GM19452 (cell line): ENCODE measurements around the gene MB.
"Not testable (repeated sequence)": the region's sequence is repeated elsewhere in the genome, so short reads cannot be mapped to it uniquely, and the experiment has no call there.

ENCODE experiments used
- ATAC-seq: cut with Tn5 transposase; IDR thresholded peaks from one replicate; pipeline ENCODE4 v1.9.1; 2021; ENCODE audit not compliant: unreplicated experiment

MB gene

DNA sequence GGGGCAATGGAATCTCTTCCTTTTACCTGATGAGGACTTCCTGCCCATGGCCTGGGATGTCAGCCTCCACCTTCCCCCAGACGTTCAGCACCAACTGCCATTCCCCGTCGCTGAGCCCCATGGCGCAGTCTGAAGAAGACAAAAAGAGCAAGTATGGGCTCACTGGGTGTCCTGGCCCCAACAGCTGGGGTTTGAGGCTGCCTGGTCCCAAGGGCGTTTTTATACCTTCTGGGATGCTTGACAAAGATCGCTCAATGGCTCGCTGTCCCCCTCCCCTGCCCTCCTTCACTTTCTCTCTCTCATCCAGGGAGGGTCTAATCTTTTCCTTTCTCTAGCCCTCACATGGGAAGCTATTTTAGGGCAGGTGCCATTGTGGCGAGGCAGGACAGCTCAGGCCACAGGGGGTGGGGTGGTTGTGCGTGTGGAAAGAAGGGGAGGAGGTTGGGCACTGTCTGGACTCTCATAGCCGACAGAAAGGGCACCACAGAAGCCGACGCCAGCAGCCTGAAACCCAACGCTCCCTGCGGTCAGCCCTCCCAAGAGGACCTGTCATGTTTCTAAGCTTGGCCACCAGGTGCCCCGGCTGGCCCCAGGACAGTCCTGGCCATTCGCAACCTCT lies at the start of gene MB:
Gene MB, minus strand, starts transcription at position 193 of the 619 bp plus-strand sequence. Its CDS starts 72 bp downstream, at position 121.
- no peak for ATAC-seq

DNA sequence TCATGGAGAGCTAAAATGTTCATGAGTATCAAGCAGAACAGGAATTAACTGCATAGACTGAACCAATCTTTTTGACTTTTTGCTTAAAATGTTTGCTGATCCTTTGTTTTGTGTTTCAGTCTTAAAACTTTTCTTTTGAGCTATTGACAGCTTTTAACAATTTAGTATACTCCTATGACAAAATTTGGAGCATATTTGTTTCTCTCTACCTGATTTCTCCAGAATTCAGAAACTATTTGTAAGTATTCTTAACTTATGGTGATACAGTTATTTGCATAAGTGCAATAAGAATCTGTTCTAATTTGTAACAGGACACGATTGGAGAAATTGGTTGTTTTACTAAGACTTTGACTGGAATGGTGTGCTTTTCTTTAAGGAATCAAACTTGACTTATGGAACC lies 49.6 kb upstream of the MB start:
- ATAC-seq, result not testable (repeated sequence)

DNA sequence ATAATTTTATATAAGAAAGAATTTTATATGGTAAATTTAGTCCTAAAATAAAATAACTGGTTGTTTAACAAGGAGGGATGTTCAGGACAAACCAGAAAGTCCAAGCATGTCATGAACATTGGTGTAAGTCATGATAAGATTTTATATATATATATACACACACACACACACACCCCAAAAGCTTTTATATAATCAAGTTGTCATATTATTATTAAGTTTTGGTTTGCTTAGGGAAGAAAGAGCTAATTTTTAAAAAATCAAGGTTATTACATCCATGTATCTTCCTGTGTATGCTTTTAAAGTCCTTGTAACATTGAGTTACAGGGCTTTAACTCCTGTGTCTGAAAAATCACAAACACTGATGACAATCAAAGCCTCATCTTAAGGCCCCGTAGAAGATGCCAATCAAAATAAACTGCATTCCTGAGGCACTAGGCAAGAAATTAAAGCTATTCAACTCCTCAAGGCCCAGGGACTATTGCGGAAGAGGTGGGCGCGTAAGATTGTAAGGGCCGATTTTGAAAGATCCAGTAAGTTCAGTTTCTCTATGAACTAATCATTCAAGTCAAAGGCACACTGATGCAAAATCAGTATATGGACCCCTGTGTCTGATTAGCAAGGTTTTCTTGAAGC lies 47.9 kb upstream of the MB start:
- ATAC-seq, result no peak

DNA sequence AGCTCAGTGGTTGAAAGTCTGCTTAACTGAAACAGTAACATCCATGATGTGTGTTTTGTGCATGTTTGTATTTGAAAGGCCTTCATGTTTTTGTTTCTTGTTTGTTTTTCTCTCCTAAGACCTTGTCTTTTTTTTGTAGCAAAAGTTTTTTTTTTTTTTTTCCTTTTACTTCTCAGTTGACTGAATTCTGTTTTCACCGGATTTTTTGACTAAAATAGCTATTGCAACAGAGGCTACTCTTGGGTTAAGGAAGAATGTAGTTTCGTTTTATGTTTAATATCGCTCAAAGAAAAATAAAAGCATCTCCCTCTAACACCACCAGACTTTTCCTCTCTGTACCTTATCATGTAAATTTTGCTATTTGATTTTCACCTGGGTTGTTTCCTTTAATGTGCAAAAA lies 46.2 kb upstream of the MB start:
- no peak for ATAC-seq

DNA sequence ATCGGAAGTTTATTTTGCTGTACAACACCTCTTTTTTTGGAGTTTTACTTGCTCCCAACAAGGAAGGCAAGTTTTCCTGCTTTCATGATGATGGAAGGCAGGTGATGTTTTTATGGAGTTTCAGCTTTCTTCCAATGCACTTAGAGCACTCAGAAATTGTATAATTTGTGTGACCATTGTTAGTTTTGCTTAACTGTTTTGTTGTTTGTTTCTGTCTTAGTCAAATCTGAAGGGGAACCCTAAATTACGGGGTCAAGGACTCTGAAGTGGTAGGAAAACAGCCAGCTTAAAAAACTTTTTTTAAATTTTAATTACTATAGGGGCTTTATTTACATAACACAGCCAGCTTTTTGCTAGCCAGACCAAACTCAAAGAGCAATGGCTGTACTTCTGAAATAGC lies 45.8 kb upstream of the MB start:
- no peak for ATAC-seq

DNA sequence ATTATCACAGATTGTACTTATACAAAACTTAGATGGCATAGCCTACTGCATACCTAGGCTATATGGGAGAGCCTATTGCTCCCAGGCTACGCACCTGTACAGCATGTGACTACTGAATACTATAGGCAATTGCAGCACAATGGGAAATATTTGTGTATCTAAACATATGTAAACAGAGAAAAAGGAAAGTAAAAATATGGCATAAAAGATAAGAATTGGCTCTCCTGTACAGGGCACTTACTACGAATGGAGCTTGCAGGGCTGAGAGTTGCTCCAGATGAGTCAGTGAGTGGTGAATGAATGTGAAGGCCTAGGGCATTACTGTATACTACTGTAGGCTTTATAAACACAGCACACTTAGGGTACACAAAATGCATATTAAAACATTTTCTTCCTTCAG lies 44.3 kb upstream of the MB start:
- no peak for ATAC-seq

DNA sequence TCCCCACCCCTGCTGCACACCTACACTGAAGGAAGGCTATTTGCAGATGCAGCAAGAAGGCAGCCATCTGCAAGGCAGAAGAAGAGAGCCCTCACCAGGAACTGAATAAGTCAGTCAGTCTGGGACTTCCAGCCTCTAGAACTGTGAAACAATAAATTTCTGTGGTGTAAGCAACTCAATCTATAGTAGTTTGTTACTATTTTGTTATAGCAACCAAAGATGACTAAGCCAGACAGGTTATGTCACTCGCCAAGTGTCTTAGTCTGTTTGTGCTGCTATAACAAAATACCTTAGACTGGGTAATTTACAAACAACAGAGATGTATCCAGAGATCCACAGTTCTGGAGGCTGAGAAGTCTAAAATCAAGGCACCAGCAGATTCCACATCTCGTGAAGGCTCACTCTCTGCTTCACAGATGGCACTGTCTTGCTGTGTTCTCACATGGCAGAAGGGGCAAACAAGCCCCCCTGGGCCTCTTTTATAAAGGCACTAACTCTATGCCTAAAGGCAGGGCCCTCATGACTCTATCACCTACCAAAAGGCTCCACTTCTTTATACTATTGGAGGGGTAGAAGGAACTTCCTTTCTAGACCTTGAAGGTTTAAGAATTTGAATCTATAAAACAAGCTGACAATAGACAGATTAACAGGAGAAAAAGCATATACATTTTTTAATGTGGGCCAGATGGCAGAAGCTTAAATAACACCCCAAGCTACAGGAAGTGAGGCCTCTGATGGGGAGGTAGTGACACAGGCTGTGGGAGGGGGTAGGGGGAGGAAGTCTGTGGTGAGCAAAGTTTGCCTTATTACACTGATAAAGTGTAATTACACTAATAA lies 43.4 kb upstream of the MB start:
- no peak for ATAC-seq

DNA sequence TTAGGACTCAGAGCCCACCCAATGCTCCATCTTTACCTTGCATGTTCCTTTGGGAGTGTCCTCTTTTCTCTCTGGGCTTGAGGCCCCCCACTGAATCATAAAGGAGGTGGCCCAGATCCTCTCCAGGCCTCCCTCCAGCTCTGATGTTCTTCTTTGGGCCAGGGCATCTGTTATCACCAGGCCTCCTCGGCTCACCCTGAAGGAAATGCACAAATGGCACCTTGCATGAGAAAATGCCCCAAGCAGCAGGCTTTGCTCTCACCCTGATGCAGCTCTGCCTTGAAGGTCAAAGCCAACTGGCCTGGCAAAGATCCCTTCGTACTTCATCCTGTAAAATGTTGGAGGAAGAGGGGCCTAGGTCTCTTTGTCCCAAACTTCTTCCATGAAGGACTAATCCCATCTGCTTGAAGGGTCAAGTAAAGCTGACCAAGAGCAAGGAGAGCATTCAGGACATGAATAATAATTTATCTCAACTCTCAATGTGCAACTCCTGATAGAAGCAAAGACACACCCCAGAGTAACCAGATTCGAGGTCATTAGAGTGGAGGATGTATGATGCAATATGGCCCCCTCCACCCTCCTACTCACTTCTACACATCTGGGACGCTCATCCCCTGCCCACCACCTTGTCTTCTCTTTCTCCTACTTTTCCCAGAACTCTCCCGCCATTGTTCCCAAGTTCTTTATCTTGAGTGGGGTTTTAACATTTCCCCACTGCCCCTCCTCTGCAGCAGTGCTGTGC lies 40.6 kb upstream of the MB start:
- no peak for ATAC-seq

DNA sequence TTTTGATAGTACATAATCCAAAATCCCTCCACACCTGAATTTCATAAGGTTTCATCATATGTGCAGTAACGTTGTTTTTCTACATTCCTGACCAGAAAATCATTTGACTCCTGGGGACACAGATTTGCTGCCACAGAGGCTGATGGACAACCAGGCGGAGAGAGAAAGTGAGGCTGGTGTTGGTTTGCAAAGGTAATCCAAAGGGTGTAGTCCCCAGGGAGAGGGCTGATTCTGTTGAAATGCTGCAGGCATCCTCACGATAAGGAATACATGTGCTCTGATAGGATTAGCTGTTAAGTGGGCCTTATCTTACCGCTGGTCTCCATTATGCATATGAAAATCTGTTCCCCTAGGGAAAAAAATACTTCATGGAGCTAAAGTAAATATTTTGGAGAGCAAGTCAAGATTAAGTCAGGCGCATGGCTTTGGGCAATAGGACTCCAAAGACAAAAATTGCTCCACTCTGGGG lies 39.2 kb upstream of the MB start:
- ATAC-seq, result no peak

DNA sequence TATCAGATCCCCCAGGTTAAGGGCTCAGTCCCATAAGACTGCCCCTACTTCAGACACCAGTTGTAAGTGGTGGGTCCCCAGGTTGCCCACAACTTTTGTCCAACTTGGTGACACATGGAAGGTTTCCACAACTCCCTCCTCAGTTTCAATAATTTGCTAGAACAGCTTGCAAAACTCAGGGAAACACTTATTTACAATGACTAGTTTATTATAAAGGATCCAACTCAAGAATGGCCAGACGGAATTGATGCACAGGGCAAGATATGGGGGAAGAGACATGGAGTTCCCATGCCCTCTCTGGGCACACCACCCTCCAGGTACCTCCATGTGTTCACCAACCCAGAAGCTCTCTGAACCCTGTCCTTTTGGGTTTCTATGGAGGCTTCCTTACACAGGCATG lies 36.7 kb upstream of the MB start:
- no peak for ATAC-seq

DNA sequence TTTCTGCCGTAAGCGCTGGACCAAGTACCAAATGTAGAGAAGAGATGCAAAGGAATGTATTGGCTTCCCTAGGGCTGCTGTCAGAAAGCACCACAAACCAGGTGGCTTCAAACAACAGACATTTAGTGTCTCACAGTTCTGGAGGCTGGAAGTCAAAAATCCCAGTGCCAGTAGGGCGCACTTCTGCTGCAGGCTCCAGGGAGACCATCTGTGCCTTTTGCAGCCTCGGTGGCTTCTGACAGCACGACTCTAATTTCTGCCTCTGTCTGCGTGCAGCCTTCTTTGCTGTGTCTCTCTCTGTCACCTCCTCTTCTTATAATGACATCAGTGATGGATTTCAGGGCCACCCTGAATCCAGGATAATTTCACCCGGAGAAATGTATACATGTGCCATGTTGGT lies 34.0 kb upstream of the MB start:
- no peak for ATAC-seq

DNA sequence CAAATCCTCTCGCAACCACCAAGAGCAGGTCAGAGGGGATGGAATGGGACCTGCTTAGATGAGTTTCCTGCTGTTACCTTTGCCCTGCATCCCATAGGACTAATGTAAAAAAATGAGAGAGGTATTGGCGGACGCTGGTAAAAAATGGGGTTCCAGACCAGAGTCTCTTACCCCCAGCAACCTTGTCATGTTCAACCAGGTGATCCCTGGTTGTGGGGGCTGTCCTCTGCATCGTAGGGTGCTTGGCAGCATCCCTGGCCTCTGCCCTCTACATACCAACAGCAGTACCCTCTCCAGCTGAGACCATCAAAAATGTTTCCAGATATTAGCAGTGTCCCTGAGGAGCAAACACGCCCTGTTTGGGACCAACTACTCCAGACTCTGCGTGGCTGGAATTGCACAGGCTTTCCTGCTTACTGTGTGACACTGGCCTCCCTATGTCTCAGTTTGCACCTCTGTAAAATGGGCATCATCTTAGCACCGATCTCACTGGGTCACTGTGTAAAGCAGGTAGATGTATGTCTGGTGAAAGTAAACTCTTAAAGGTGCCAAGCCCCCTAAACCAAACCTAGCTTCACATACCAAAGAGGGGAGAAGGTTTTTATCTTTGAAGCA lies 32.6 kb upstream of the MB start:
- ATAC-seq, result no peak

DNA sequence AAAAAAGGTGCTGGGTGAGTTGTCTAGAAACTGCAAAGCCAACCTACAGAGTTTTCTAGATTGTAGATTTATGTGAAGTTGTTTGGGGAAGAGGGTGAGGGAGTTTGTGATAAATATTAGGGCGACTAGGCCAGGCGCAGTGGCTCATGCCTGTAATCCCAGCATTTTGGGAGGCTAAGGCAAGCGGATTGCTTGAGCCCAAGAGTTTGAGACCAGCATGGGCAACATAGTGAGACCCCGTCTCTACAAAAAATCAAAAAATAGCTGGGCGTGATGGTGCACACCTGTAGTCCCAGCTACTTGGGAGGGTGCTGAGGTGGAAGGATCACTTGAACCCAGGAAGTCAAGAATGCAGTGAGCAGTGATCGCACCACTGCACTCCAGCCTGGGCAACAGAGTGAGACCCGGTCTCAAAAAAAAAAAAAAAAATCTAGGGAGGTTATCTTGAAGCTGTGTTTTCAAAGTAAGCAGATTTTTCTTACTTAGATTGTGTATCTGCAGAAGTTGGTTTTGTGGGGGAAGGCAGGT lies 32.0 kb upstream of the MB start:
- ATAC-seq, result peak; percentile 2

DNA sequence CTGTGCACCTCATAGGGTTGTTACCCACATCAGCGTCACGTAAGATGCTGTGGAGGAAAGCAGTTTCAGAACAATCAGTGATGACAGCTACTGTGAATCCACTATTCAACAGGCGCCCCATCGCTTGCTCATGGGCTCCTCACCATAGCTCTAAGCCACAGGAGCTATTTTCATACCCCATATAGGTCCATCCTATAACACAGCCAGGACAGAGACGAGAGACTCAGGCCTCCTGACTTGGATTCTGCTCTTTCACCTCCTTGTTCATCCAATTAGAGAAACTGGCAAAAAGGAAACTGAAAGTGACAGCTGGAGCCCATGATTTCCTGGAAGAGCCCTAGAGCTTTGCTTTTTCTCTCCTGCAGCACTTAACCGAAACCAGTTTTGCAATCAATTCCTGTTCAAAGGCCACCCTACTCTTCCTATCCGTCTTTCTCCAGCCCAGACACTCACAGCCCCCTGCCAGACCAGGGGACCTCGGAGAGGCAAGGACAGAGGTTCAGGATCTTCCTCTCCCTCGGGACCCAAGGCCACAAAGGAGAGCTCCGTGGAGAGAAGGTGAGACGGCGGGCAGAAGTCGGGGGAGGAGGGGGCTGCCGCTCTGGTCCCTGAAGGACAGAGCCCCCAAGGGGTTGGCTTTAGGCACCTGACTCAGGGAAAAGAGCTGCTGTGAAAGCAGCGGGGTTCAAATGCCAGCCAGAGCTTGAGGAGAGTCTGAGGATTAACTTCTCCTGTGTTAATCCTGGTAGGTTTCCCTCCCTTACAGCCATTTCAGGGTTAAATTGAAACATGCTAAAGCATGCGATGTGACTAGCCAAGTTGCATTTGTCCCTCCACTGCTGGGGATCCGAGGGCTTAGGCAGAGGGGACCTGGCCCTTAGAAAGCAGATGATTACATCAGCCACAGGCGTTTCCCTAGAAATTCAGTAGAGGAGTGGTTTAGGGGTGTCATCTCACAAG lies 31.2 kb upstream of the MB start, which contains the start of gene APOL6:
Gene APOL6, plus strand, starts transcription at position 381 of the 960 bp plus-strand sequence. CDS start 7,980 bp downstream, outside the sequence.
- peak; percentile 59 for ATAC-seq

DNA sequence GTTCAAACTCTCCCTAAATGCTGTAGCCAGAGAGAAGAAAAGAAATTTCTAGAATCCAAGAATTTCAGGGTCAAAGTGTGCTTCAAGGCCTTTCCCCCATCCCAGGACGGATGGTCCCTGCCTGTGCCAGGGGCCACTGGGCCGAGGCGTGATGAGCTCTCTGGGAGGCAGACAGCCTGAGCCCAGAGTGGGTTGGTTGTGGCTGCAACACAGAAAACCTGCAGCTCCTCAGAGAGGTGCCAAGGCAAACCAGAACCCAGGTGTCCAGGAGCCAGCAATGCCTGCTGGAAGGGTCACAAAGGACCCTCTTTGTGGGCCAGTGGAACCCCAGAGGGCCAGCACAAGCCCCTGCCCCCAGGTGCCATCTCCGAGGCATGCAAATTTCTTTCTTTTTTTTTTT lies 28.5 kb upstream of the MB start:
- no peak for ATAC-seq

DNA sequence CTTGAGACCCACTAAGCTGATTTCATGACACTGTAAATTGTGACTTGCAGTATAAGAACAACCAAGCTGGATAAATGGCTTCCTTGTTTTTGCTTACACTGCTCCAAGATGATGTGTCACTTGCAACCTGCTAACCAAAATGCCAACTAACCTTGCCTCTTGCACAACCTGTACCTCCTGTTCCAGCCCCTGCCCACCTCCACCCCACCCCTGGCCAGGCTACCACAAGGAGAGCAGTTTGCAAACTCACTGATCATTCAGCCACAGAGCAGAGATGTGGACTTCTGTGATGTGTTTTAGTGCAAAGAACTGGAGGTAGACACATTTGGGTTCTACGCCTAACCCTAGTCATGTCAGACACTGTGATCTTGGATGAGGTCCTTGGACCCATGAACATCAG lies 26.9 kb upstream of the MB start:
- ATAC-seq, result no peak

DNA sequence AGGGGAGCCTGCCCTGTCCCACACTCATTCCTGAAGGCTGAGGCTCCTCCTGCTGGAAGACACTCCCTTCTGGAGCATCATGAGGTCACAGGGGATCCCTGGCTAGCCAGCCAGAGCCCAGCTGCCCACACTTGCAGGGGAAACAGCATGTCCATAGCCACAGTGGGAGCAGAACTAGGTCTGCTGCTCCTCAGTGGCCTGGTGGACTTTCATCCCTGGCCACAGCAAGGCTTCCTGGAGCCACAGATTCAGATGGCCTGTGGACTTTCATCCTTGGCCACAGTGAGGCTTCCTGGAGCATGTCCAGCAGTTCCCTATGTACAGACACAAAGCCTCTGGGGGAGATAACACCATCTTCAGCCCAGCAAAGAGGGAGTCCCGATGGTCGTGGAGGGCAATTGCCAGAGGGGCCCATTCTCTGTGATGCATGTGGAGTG lies 25.2 kb upstream of the MB start:
- ATAC-seq, result no peak

DNA sequence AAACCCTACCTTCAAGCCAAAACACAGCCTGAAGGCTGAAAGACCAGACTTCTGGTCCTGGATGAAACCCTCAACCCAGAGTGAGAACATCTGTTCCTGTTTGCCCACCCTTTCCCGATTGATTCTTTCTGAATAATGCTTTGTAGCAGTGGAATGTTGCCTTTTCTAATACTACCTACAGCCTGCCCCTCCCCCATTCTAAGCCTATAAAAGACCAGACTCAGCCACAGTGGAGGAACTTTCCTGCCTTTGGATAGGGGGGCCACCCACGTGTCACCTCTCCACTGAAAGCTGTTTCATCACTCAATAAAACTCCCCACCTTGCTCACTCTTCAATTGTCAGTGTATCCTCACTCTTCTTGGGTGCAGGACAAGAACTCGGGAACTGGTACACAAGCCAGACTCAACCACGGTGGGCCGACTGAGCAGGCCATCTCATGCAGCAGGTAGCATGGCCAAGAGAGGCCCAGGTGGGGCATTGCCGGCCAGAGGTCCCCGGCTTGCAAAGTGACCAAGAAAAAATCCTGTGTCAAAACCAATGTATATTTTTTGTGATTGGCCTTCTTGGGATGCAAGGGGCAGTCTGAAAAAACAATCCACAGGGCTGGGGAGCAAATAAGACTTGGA lies 24.5 kb upstream of the MB start:
- no peak for ATAC-seq

DNA sequence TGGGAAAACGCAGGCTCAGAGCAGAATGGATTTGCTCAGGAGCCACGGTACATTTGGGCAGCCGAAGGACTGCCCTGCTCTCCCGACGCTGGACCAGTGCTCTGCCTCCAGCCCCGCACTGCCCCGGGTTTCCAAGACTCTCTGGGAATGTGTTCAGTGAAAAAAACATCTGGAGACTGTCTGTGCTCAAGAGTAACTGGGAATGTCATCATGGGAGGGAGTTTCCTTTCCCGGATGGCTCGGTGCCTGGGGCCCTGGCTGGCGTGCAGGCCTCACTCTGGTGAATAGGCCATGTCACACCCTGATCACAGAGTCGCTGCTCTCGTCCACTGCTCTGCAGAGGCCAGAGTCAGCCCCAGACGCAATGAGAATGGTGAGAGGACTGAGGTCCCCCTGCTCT lies 21.3 kb upstream of the MB start:
- ATAC-seq, result no peak
